ENCODE data around the gene WNT16. TPM values are rescaled to one million over a fixed set of nuclear protein-coding genes. Genes with fewer than 3 reads are reported as not detected.

WNT16 gene
- total RNA-seq, 1 experiment from 2014 or later, result not detected

GRCh38 chr7:121351682-121352081 is 22.9 kb downstream of the WNT16 start:
- CTCF ChIA-PET, result interaction anchor here (0.7 to 2.1 kb wide), 3 partner anchors 21 to 300 kb away, joined by 3 to 4 read pairs (median 3); no protein-coding TSS in a partner anchor
- BruUV-seq (replicated peaks), result no TSS peak

GRCh38 chr7:121352323-121352722 is 23.5 kb downstream of the WNT16 start:
- intact Hi-C loops (cut with micrococcal nuclease; ENCODE audit: unreplicated experiment), result no loop called here
- CTCF ChIA-PET, result interaction anchor here (2.1 kb wide), 1 partner anchor 21 kb away, joined by 4 read pairs; no protein-coding TSS in a partner anchor

More at GRCh38 chr7:121351682-121352081, 22.9 kb downstream of the WNT16 start:
- Mint-ChIP-seq H3K4me3 (ENCODE audit: low read depth, unreplicated experiment) (no peak overlapping the region), H3K27ac (ENCODE audit: unreplicated experiment) (no peak overlapping the region), H3K9me3 (ENCODE audit: low read depth, unreplicated experiment) (no peaks in the 10 kb centered on the region), H3K4me1 (ENCODE audit: low read depth, unreplicated experiment) (no peaks in the 10 kb centered on the region), H3K27me3 (ENCODE audit: unreplicated experiment) (no peaks in the 10 kb centered on the region), H3K36me3 (ENCODE audit: insufficient read depth, unreplicated experiment) (peaks cover 42% of the 10 kb centered on the region)
- intact Hi-C loops (cut with micrococcal nuclease; ENCODE audit: unreplicated experiment), result no loop called here
- no peak for DNase-seq
- TF ChIP-seq, protein P1, sequence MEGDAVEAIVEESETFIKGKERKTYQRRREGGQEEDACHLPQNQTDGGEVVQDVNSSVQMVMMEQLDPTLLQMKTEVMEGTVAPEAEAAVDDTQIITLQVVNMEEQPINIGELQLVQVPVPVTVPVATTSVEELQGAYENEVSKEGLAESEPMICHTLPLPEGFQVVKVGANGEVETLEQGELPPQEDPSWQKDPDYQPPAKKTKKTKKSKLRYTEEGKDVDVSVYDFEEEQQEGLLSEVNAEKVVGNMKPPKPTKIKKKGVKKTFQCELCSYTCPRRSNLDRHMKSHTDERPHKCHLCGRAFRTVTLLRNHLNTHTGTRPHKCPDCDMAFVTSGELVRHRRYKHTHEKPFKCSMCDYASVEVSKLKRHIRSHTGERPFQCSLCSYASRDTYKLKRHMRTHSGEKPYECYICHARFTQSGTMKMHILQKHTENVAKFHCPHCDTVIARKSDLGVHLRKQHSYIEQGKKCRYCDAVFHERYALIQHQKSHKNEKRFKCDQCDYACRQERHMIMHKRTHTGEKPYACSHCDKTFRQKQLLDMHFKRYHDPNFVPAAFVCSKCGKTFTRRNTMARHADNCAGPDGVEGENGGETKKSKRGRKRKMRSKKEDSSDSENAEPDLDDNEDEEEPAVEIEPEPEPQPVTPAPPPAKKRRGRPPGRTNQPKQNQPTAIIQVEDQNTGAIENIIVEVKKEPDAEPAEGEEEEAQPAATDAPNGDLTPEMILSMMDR (IDR thresholded peaks at IDR 0.05; ENCODE audit: unreplicated experiment), result no peak

GRCh38 chr7:121355574-121355973 is 26.8 kb downstream of the WNT16 start:
- DNase-seq, result no peak
- CTCF ChIA-PET, result interaction anchor here (0.7 kb wide), 1 partner anchor 393 kb away, joined by 3 read pairs; no protein-coding TSS in a partner anchor
- intact Hi-C loops (cut with micrococcal nuclease; ENCODE audit: unreplicated experiment), result no loop called here
- no peak overlapping the region for H3K27ac Mint-ChIP-seq (ENCODE audit: unreplicated experiment)
- H3K27me3 Mint-ChIP-seq (ENCODE audit: unreplicated experiment), result no peaks in the 10 kb centered on the region
- peaks cover 57% of the 10 kb centered on the region for H3K36me3 Mint-ChIP-seq (ENCODE audit: insufficient read depth, unreplicated experiment)
- no peaks in the 10 kb centered on the region for H3K4me1 Mint-ChIP-seq (ENCODE audit: low read depth, unreplicated experiment)
- no TSS peak for BruUV-seq (replicated peaks)
- TF ChIP-seq, protein P1 (IDR thresholded peaks at IDR 0.05; ENCODE audit: unreplicated experiment), result no peak
- H3K4me3 Mint-ChIP-seq (ENCODE audit: low read depth, unreplicated experiment), result no peak overlapping the region
- no peaks in the 10 kb centered on the region for H3K9me3 Mint-ChIP-seq (ENCODE audit: low read depth, unreplicated experiment)

More at GRCh38 chr7:121352323-121352722, 23.5 kb downstream of the WNT16 start:
- H3K9me3 Mint-ChIP-seq (ENCODE audit: low read depth, unreplicated experiment), result no peaks in the 10 kb centered on the region
- H3K36me3 Mint-ChIP-seq (ENCODE audit: insufficient read depth, unreplicated experiment), result peaks cover 43% of the 10 kb centered on the region
- DNase-seq, result no peak
- TF ChIP-seq, protein P1 (IDR thresholded peaks at IDR 0.05; ENCODE audit: unreplicated experiment), result no peak
- H3K4me1 Mint-ChIP-seq (ENCODE audit: low read depth, unreplicated experiment), result no peaks in the 10 kb centered on the region
- no peaks in the 10 kb centered on the region for H3K27me3 Mint-ChIP-seq (ENCODE audit: unreplicated experiment)
- H3K27ac Mint-ChIP-seq (ENCODE audit: unreplicated experiment), result no peak overlapping the region
- BruUV-seq (replicated peaks), result no TSS peak
- H3K4me3 Mint-ChIP-seq (ENCODE audit: low read depth, unreplicated experiment), result no peak overlapping the region

DNA sequence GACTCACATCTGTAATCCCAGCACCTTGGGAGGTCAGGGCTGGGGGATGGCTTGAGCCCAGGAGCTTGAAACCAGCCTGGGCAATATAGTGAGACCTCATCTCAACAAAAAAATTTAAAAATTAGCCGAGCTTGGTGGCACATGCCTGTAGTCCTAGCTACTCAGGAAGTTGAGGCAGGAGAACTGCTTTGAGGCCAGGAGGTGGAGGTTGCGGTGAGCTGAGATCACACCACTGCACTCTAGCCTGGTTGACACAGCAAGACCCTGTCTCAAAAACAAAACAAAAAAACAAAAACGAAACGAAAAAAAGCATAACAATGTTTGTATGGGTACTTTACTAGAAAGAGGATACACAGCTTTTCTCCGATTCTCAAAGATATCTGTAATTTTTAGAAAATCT is 31.8 kb downstream of the WNT16 start:
- TF ChIP-seq, protein P1 (IDR thresholded peaks at IDR 0.05; ENCODE audit: unreplicated experiment), result no peak
- Mint-ChIP-seq H3K4me1 (ENCODE audit: low read depth, unreplicated experiment) (no peaks in the 10 kb centered on the region), H3K4me3 (ENCODE audit: low read depth, unreplicated experiment) (no peak overlapping the region), H3K27ac (ENCODE audit: unreplicated experiment) (no peak overlapping the region), H3K9me3 (ENCODE audit: low read depth, unreplicated experiment) (no peaks in the 10 kb centered on the region), H3K27me3 (ENCODE audit: unreplicated experiment) (no peaks in the 10 kb centered on the region), H3K36me3 (ENCODE audit: insufficient read depth, unreplicated experiment) (peaks cover 47% of the 10 kb centered on the region)
- DNase-seq, result no peak
- BruUV-seq (replicated peaks), result no TSS peak
- CTCF ChIA-PET, result no interaction called here
- intact Hi-C loops (cut with micrococcal nuclease; ENCODE audit: unreplicated experiment), result loop anchor here (10.0 kb wide), 1 partner anchor 384 kb away; no protein-coding TSS in a partner anchor
